Measurements from ENCODE around the gene GPAT2. TPM values are rescaled to one million over a fixed set of nuclear protein-coding genes. Genes with fewer than 3 reads are reported as not detected.
"Not testable (repeated sequence)": the region's sequence is repeated elsewhere in the genome, so short reads cannot be mapped to it uniquely, and the experiment has no call there.

Gene GPAT2
- total RNA-seq, 2 experiments from 2014 or later: not detected

GRCh38 chr2:96022701-96023447 is 11.8 kb downstream of the GPAT2 start:
- BruUV-seq (replicated peaks); H3K9me2 ChIP-seq (ENCODE audit: insufficient read depth, low read length); H3K4me1 ChIP-seq (ENCODE audit: insufficient read depth, low read length, poor library complexity, severe bottlenecking); POLR2A ChIA-PET; H3K9me3 ChIP-seq (ENCODE audit: low read length); H3K36me3 ChIP-seq (ENCODE audit: insufficient read depth, low read length); H4K20me1 ChIP-seq (ENCODE audit: insufficient read depth, low read length); intact Hi-C loops (cut with micrococcal nuclease; ENCODE audit: unreplicated experiment); H3K79me2 ChIP-seq (ENCODE audit: insufficient read depth, low read depth, low read length); H3K27ac ChIP-seq (ENCODE audit: low read depth, low read length, poor library complexity, severe bottlenecking); H2AFZ ChIP-seq (ENCODE audit: low read length); H3K4me3 ChIP-seq (ENCODE audit: low read depth, low read length, poor library complexity, severe bottlenecking); H3K4me2 ChIP-seq (ENCODE audit: low read length): not testable (repeated sequence)
- peak; percentile 72 for DNase-seq (ENCODE audit: low spot score)
- CTCF ChIA-PET (ENCODE audit: unreplicated experiment): interaction anchor here (0.7 to 1.2 kb wide), 2 partner anchors 30 to 120 kb away, joined by 3 read pairs; no protein-coding TSS in a partner anchor
- peak; percentile 78 for TF ChIP-seq CTCF (conservative IDR thresholded peaks at IDR 0.05; ENCODE audit: low read length)

GRCh38 chr2:96022126-96022525 is 12.6 kb downstream of the GPAT2 start:
- CTCF ChIA-PET (ENCODE audit: unreplicated experiment): interaction anchor here (1.2 kb wide), 1 partner anchor 30 kb away, joined by 3 read pairs; no protein-coding TSS in a partner anchor

GRCh38 chr2:96021142-96021541 is 13.6 kb downstream of the GPAT2 start:
- H3K27ac ChIP-seq (ENCODE audit: low read depth, low read length, poor library complexity, severe bottlenecking); H3K4me2 ChIP-seq (ENCODE audit: low read length); H3K79me2 ChIP-seq (ENCODE audit: insufficient read depth, low read depth, low read length); H3K36me3 ChIP-seq (ENCODE audit: insufficient read depth, low read length); H2AFZ ChIP-seq (ENCODE audit: low read length); BruUV-seq (replicated peaks); H3K4me1 ChIP-seq (ENCODE audit: insufficient read depth, low read length, poor library complexity, severe bottlenecking); DNase-seq (ENCODE audit: low spot score); H3K9me3 ChIP-seq (ENCODE audit: low read length); H3K9me2 ChIP-seq (ENCODE audit: insufficient read depth, low read length); H4K20me1 ChIP-seq (ENCODE audit: insufficient read depth, low read length); intact Hi-C loops (cut with micrococcal nuclease; ENCODE audit: unreplicated experiment); CTCF ChIA-PET (ENCODE audit: unreplicated experiment); H3K4me3 ChIP-seq (ENCODE audit: low read depth, low read length, poor library complexity, severe bottlenecking): not testable (repeated sequence)
- POLR2A ChIA-PET: interaction anchor here (0.6 kb wide), 1 partner anchor 1753 kb away, joined by 3 read pairs; no protein-coding TSS in a partner anchor

More at GRCh38 chr2:96022126-96022525, 12.6 kb downstream of the GPAT2 start:
- POLR2A ChIA-PET; H3K9me3 ChIP-seq (ENCODE audit: low read length); H2AFZ ChIP-seq (ENCODE audit: low read length); H4K20me1 ChIP-seq (ENCODE audit: insufficient read depth, low read length); DNase-seq (ENCODE audit: low spot score); H3K9me2 ChIP-seq (ENCODE audit: insufficient read depth, low read length); H3K36me3 ChIP-seq (ENCODE audit: insufficient read depth, low read length); H3K4me1 ChIP-seq (ENCODE audit: insufficient read depth, low read length, poor library complexity, severe bottlenecking); H3K4me2 ChIP-seq (ENCODE audit: low read length); BruUV-seq (replicated peaks); H3K79me2 ChIP-seq (ENCODE audit: insufficient read depth, low read depth, low read length); H3K4me3 ChIP-seq (ENCODE audit: low read depth, low read length, poor library complexity, severe bottlenecking); intact Hi-C loops (cut with micrococcal nuclease; ENCODE audit: unreplicated experiment); H3K27ac ChIP-seq (ENCODE audit: low read depth, low read length, poor library complexity, severe bottlenecking): not testable (repeated sequence)

- H3K4me2 ChIP-seq (ENCODE audit: low read length); intact Hi-C loops (cut with micrococcal nuclease; ENCODE audit: unreplicated experiment): not testable (repeated sequence)
Measured at GRCh38 chr2:96019909-96020590, 14.7 kb downstream of the GPAT2 start.

GRCh38 chr2:96016321-96016720 is 18.4 kb downstream of the GPAT2 start:
- H3K9me3 ChIP-seq (ENCODE audit: low read length); H2AFZ ChIP-seq (ENCODE audit: low read length); H3K27ac ChIP-seq (ENCODE audit: low read depth, low read length, poor library complexity, severe bottlenecking); DNase-seq (ENCODE audit: low spot score); POLR2A ChIA-PET; H3K4me1 ChIP-seq (ENCODE audit: insufficient read depth, low read length, poor library complexity, severe bottlenecking); H3K4me2 ChIP-seq (ENCODE audit: low read length); H3K36me3 ChIP-seq (ENCODE audit: insufficient read depth, low read length); H3K9me2 ChIP-seq (ENCODE audit: insufficient read depth, low read length); H4K20me1 ChIP-seq (ENCODE audit: insufficient read depth, low read length); intact Hi-C loops (cut with micrococcal nuclease; ENCODE audit: unreplicated experiment); BruUV-seq (replicated peaks); CTCF ChIA-PET (ENCODE audit: unreplicated experiment); H3K4me3 ChIP-seq (ENCODE audit: low read depth, low read length, poor library complexity, severe bottlenecking); H3K79me2 ChIP-seq (ENCODE audit: insufficient read depth, low read depth, low read length): not testable (repeated sequence)

More at GRCh38 chr2:96019909-96020590, 14.7 kb downstream of the GPAT2 start:
- H3K9me3 ChIP-seq (ENCODE audit: low read length); H3K4me1 ChIP-seq (ENCODE audit: insufficient read depth, low read length, poor library complexity, severe bottlenecking); DNase-seq (ENCODE audit: low spot score); H3K9me2 ChIP-seq (ENCODE audit: insufficient read depth, low read length); H4K20me1 ChIP-seq (ENCODE audit: insufficient read depth, low read length); CTCF ChIA-PET (ENCODE audit: unreplicated experiment); H3K36me3 ChIP-seq (ENCODE audit: insufficient read depth, low read length); POLR2A ChIA-PET; H3K27ac ChIP-seq (ENCODE audit: low read depth, low read length, poor library complexity, severe bottlenecking); BruUV-seq (replicated peaks); H3K79me2 ChIP-seq (ENCODE audit: insufficient read depth, low read depth, low read length); H2AFZ ChIP-seq (ENCODE audit: low read length); H3K4me3 ChIP-seq (ENCODE audit: low read depth, low read length, poor library complexity, severe bottlenecking): not testable (repeated sequence)
